Psoas muscle (tissue), 8 donors: ENCODE results near the gene ACMSD. TPM values are rescaled to one million over a fixed set of nuclear protein-coding genes. Genes with fewer than 3 reads are reported as not detected.

Source experiments
- ATAC-seq, 4 donors: fragments of 200-7000 bp; cut with Tn5 transposase; one replicate each; pipeline ENCODE4 v1.9.1; 2020; ENCODE audit warnings: moderate library complexity in 3 of 4, mild to moderate bottlenecking in 2 of 4
- DNase-seq, 2 donors: peaks; one replicate each; pipeline ENCODE4 v3.0.0-alpha.2; 2020
- H3K27ac ChIP-seq: fragments of 200-600 bp; one replicate; pipeline ENCODE4 v1.8.0; 2022
- H3K27me3 ChIP-seq, 3 donors: fragments of 200-600 bp in 1 of 3; one replicate each; pipeline versions ENCODE4 v1.6.1 to v1.8.0; 2013 to 2022; ENCODE audit warnings: low read length in 2 of 3, mild to moderate bottlenecking in 2 of 3, moderate library complexity in 1 of 3; ENCODE audit not compliant: insufficient read depth in 3 of 3
- H3K36me3 ChIP-seq, 2 donors: fragments of 200-600 bp in 1 of 2; one replicate each; pipeline versions ENCODE4 v1.6.1 to v1.8.0; 2013 to 2022; ENCODE audit warnings: low read depth in 1 of 2, mild to moderate bottlenecking in 1 of 2, moderate library complexity in 1 of 2; ENCODE audit not compliant: insufficient read depth in 1 of 2
- H3K4me1 ChIP-seq: fragments of 200-600 bp; one replicate; pipeline ENCODE4 v1.8.0; 2022
- H3K4me3 ChIP-seq: fragments of 200-600 bp; one replicate; pipeline ENCODE4 v1.8.0; 2022; ENCODE audit warnings: mild to moderate bottlenecking
- H3K9me3 ChIP-seq: fragments of 200-600 bp; one replicate; pipeline ENCODE4 v1.8.0; 2022
- CTCF ChIP-seq: fragments of 200-600 bp; IDR thresholded peaks from one replicate; pipeline ENCODE4 v1.8.0; 2022; ENCODE audit warnings: antibody characterized with exemption
- WGBS, 3 donors: extraction: QIAGEN DNeasy Blood & Tissue Kit; methylation state at CpG; one replicate each; pipeline versions ENCODE4 v1.1.6 to v1.1.7; 2013; 5-methylcytosine and 5-hydroxymethylcytosine counted together
- intact Hi-C, 2 donors: fragments of 100-400 bp; cut with DNase I; formaldehyde crosslinking; loops; one replicate each; pipeline versions ENCODE4 v1.11.0 to v1.14.2; 2022
- polyA plus RNA-seq, 3 donors: library from polyadenylated mRNA; stranded (reverse); fragments of 200-250 nt; gene quantifications; one replicate each; pipeline ENCODE4 v1.2.3, GENCODE V29; 2013
- total RNA-seq, 4 donors: library from RNA; stranded (reverse); fragmentation: NEBNext Ultra II Directional in 2 of 4; extraction: Animal tissue kit (Norgen Biotek cat#: 25700) in 2 of 4; gene quantifications; one replicate each; pipeline versions ENCODE4 v1.2.1 to v1.2.4, GENCODE V29; 2021 to 2023
- donor health status: healthy with polysubstance abuse.
- donor health status: DM: no; HTN: no; CAD: no; lungs with moderate emphysema.
- donor health status: Bipolar disorder and iron deficiency.
- donor health status: healthy.
- donor health status: DM: yes; HTN: yes; CAD: no.
- donor health status: DM: no; HTN: no; CAD: no.
- donor health status: DM: no; HTN: no; CAD: no.
- donor health status: DM: yes; HTN: yes; CAD: no.

ACMSD gene
- total and polyA plus RNA-seq, 7 donors: not detected

- intact Hi-C loops: no loop called here
These were observed 34.7 kb downstream of the ACMSD start for GRCh38 chr2:134873152-134873551.

GRCh38 chr2:134875309-134875708 is 36.9 kb downstream of the ACMSD start:
- H3K4me1 ChIP-seq: no peaks in the 10 kb centered on the region
- no peak overlapping the region for H3K4me3 ChIP-seq
- no peak overlapping the region for H3K27ac ChIP-seq
- peaks cover 5% of the 10 kb centered on the region for H3K9me3 ChIP-seq
- 38 to 58% (median 43%) methylated on average over 1 of the region's 1 CpG for WGBS, 3 donors
- peaks cover 0 to 2% of the 10 kb centered on the region in 2 donors for H3K36me3 ChIP-seq
- H3K27me3 ChIP-seq: no peaks in the 10 kb centered on the region
- ATAC-seq: no peak
- TF ChIP-seq CTCF: no peak
- intact Hi-C loops: no loop called here
- no peak for DNase-seq

More at GRCh38 chr2:134873152-134873551, 34.7 kb downstream of the ACMSD start:
- ATAC-seq (no peak), DNase-seq (no peak)
- H3K27me3 ChIP-seq: no peaks in the 10 kb centered on the region
- TF ChIP-seq CTCF: no peak
- H3K27ac ChIP-seq: no peak overlapping the region
- H3K9me3 ChIP-seq: no peaks in the 10 kb centered on the region
- H3K36me3 ChIP-seq: peaks cover 0 to 2% of the 10 kb centered on the region in 2 donors
- no peaks in the 10 kb centered on the region for H3K4me1 ChIP-seq
- no peak overlapping the region for H3K4me3 ChIP-seq
- 94 to 100% (median 97%) methylated on average over 2 of the region's 2 CpGs for WGBS, 3 donors

- DNase-seq (no peak), ATAC-seq (no peak)
- no peak overlapping the region for H3K27ac ChIP-seq
- TF ChIP-seq CTCF: no peak
- H3K27me3 ChIP-seq: no peaks in the 10 kb centered on the region
- no peaks in the 10 kb centered on the region for H3K4me1 ChIP-seq
- H3K36me3 ChIP-seq: no peaks in the 10 kb centered on the region
- H3K4me3 ChIP-seq: no peak overlapping the region
- intact Hi-C loops: no loop called here
- H3K9me3 ChIP-seq: peaks cover 5% of the 10 kb centered on the region
These were observed 44.4 kb downstream of the ACMSD start for GRCh38 chr2:134882773-134883172.

GRCh38 chr2:134883552-134884293 is 45.3 kb downstream of the ACMSD start:
- no peak overlapping the region for H3K4me3 ChIP-seq
- no peaks in the 10 kb centered on the region for H3K36me3 ChIP-seq
- no peak for DNase-seq
- H3K27me3 ChIP-seq: no peaks in the 10 kb centered on the region
- H3K27ac ChIP-seq: no peak overlapping the region
- H3K9me3 ChIP-seq: peaks cover 4% of the 10 kb centered on the region
- intact Hi-C loops: no loop called here
- WGBS, 3 donors: 95 to 98% (median 97%) methylated on average over 3 of the region's 3 CpGs
- no peak for TF ChIP-seq CTCF
- ATAC-seq: no peak
- H3K4me1 ChIP-seq: no peaks in the 10 kb centered on the region

- H3K4me3 ChIP-seq: no peak overlapping the region
- no peaks in the 10 kb centered on the region for H3K36me3 ChIP-seq
- no peak for ATAC-seq
- H3K27me3 ChIP-seq: no peaks in the 10 kb centered on the region
- H3K27ac ChIP-seq: no peak overlapping the region
- no peaks in the 10 kb centered on the region for H3K4me1 ChIP-seq
- H3K9me3 ChIP-seq: no peaks in the 10 kb centered on the region
- DNase-seq: no peak
- intact Hi-C loops: no loop called here
- TF ChIP-seq CTCF: no peak
These were observed 46.0 kb downstream of the ACMSD start for GRCh38 chr2:134884435-134884834.
